Measurements from ENCODE around the gene PHETA1. TPM values are rescaled to one million over a fixed set of nuclear protein-coding genes. Genes with fewer than 3 reads are reported as not detected.

Gene PHETA1
- total and polyA plus RNA-seq, 3 donors from 2014 or later = 13.7 to 27.2 (median 16.1) TPM

DNA sequence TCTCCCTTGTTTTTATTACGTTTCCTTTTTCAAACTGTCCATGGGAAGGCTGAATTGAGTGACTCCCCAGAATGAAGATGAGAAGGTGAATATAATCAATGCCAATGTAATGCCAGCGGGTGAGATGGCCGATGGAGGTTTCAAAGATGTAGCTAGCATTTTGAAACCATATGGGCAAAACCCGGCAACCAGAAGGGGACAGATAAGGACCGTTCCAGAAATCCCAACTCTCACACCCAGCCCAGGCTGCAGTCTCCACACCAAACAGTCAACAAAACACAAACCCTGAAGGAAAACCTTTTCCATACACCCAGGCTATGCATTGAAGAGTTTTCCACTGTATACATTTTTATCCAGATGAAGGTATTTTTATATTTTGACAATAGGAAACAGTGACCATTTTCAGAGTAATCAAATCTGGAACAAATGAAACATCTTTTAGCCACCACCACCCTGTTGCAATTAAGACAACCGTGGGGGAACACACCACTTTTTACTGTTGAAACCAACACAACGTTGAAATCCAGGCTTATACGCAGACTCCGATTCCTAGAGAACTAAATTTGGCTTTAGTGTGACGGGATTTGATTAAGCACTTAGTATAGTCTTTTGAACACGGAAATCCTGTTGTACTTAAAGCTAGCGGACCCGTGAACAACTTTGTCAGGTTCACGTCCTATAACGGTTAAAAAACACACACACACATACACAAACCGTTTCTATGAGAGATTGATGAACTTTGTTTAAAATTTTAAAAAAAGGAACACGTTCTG lies 19.0 kb downstream of the PHETA1 start:
- Histone ChIP-seq H3K36me3 (ENCODE audit: low read depth, missing control alignments) (no peaks in the 10 kb centered on the region), H3K27me3 (no peaks in the 10 kb centered on the region), H3K9me3 (no peaks in the 10 kb centered on the region), H3K27ac (no peak overlapping the region), H3K4me1 (no peaks in the 10 kb centered on the region), H3K4me3 (no peak overlapping the region)
- no peak for DNase-seq
- no peak for TF ChIP-seq POLR2A (IDR thresholded peaks at IDR 0.05)
- TF ChIP-seq, protein P1, sequence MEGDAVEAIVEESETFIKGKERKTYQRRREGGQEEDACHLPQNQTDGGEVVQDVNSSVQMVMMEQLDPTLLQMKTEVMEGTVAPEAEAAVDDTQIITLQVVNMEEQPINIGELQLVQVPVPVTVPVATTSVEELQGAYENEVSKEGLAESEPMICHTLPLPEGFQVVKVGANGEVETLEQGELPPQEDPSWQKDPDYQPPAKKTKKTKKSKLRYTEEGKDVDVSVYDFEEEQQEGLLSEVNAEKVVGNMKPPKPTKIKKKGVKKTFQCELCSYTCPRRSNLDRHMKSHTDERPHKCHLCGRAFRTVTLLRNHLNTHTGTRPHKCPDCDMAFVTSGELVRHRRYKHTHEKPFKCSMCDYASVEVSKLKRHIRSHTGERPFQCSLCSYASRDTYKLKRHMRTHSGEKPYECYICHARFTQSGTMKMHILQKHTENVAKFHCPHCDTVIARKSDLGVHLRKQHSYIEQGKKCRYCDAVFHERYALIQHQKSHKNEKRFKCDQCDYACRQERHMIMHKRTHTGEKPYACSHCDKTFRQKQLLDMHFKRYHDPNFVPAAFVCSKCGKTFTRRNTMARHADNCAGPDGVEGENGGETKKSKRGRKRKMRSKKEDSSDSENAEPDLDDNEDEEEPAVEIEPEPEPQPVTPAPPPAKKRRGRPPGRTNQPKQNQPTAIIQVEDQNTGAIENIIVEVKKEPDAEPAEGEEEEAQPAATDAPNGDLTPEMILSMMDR (IDR thresholded peaks at IDR 0.05) = no peak
- 88 to 92% methylated on average over 17 of the region's 17 CpGs for WGBS, 2 donors
- intact Hi-C loops (cut with DNase I; ENCODE audit: low total_unique reads) = no loop called here

DNA sequence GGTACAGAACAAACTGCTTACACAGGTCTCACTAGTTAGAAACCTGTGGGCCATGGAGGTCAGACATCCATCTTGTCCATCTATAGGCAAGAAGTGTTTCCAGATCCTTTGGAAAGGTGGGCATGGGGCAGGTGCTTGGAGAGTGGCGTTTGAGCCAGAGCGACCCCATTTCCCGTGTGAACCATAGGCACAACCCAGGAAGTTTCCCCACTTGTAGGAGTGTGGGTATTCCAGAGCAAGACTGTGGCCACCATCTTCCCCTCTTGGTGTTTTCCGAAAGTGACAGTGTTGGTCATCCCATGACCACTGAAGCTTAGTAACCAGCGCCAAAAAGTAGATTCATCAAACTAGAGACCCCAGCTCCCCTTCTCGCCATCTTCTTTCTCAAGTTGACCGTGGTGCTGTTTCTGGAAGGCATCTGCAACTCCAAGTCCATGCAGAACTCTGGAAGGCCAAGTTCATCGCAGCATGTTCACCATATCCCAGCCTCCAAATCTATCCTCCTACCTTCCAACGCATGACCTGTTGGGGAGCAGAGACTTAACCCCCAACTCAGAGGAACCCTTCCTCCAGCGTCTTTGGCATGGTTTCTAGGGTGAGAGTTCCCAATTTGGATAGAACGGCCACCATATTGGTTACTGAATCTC lies 19.7 kb downstream of the PHETA1 start:
- H3K4me1 ChIP-seq = no peaks in the 10 kb centered on the region
- no peak overlapping the region for H3K4me3 ChIP-seq
- TF ChIP-seq, protein P1 (IDR thresholded peaks at IDR 0.05) = no peak
- TF ChIP-seq POLR2A (IDR thresholded peaks at IDR 0.05) = no peak
- no peak for DNase-seq
- intact Hi-C loops (cut with DNase I; ENCODE audit: low total_unique reads) = no loop called here
- 91 to 93% methylated on average over 11 of the region's 11 CpGs for WGBS, 2 donors
- no peaks in the 10 kb centered on the region for H3K36me3 ChIP-seq (ENCODE audit: low read depth, missing control alignments)
- no peaks in the 10 kb centered on the region for H3K9me3 ChIP-seq
- no peaks in the 10 kb centered on the region for H3K27me3 ChIP-seq
- no peak overlapping the region for H3K27ac ChIP-seq

DNA sequence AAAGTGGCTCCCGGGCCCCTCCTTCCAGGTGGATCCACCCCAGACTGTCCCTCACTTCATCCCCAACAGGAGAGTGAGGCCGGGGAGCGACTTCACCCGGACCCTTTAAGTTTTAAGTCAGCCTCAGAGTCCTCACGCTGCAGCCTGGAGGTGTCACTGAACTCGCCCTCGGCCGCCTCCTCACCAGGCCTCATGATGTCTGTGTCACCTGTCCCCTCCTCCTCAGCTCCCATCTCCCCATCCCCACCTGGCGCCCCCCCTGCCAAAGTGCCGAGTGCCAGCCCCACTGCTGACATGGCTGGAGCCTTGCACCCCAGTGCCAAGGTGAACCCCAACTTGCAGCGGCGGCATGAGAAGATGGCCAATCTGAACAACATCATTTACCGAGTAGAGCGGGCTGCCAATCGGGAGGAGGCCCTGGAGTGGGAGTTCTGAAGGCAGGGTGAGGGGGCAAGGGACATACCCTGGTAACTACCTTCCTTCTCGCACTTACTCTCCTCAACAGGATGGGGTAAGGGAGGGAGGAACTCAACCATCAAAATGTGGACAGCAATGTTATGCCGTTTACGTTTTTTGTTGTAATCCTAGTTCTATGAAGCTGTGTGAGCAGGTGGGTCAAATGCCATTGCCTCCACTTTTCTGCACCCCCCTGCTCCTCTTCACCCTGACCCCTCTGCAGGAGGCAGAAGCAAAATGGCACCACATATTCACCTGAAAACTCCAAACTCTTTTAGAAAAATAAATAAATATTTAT lies 20.8 kb downstream of the PHETA1 start:
- H3K4me3 ChIP-seq = no peak overlapping the region
- H3K9me3 ChIP-seq = no peaks in the 10 kb centered on the region
- intact Hi-C loops (cut with DNase I; ENCODE audit: low total_unique reads) = no loop called here
- H3K27ac ChIP-seq = no peak overlapping the region
- no peaks in the 10 kb centered on the region for H3K27me3 ChIP-seq
- no peaks in the 10 kb centered on the region for H3K4me1 ChIP-seq
- DNase-seq = no peak
- no peaks in the 10 kb centered on the region for H3K36me3 ChIP-seq (ENCODE audit: low read depth, missing control alignments)
- TF ChIP-seq, protein P1 (IDR thresholded peaks at IDR 0.05) = no peak
- no peak for TF ChIP-seq POLR2A (IDR thresholded peaks at IDR 0.05)
- WGBS, 2 donors = 96 to 98% methylated on average over 13 to 18 of the region's 18 CpGs

GRCh38 chr12:111344254-111344875 lies 24.5 kb downstream of the PHETA1 start:
- Histone ChIP-seq H3K9me3 (no peaks in the 10 kb centered on the region), H3K4me3 (no peak overlapping the region), H3K27me3 (no peaks in the 10 kb centered on the region), H3K4me1 (no peaks in the 10 kb centered on the region), H3K36me3 (ENCODE audit: low read depth, missing control alignments) (no peaks in the 10 kb centered on the region), H3K27ac (no peak overlapping the region)
- WGBS, 2 donors = 90 to 91% methylated on average over 4 of the region's 4 CpGs
- no peak for TF ChIP-seq POLR2A (IDR thresholded peaks at IDR 0.05)
- intact Hi-C loops (cut with DNase I; ENCODE audit: low total_unique reads) = no loop called here
- no peak for DNase-seq

GRCh38 chr12:111343181-111343580 lies 25.7 kb downstream of the PHETA1 start:
- TF ChIP-seq POLR2A (IDR thresholded peaks at IDR 0.05) = no peak
- TF ChIP-seq, protein P1 (IDR thresholded peaks at IDR 0.05) = no peak
- DNase-seq = no peak
- H3K27me3 ChIP-seq = no peaks in the 10 kb centered on the region
- no peaks in the 10 kb centered on the region for H3K4me1 ChIP-seq
- H3K9me3 ChIP-seq = no peaks in the 10 kb centered on the region
- 84 to 90% methylated on average over 1 of the region's 1 CpG for WGBS, 2 donors
- no peak overlapping the region for H3K4me3 ChIP-seq
- no peaks in the 10 kb centered on the region for H3K36me3 ChIP-seq (ENCODE audit: low read depth, missing control alignments)
- no peak overlapping the region for H3K27ac ChIP-seq
- intact Hi-C loops (cut with DNase I; ENCODE audit: low total_unique reads) = no loop called here

Data from testis (tissue), 3 donors.